ENCODE measurements around the gene CFAP300.

CFAP300 gene

DNA sequence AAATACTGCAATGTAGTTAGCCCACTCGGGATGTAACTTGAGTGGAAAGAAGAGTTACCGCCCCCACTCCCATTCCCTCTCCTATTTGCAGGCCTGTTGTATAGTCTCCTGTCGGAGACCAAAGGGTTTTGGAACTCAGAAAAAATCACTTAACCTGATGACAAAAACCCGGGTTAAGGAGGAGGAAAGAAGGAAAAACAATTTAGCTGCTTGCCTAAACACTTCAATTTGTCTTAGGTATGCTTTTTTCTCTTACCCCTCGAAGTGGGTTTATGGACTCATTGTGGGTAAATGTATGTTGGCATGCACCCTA is 65.2 kb downstream of the CFAP300 start:
- TF ChIP-seq, protein P1, sequence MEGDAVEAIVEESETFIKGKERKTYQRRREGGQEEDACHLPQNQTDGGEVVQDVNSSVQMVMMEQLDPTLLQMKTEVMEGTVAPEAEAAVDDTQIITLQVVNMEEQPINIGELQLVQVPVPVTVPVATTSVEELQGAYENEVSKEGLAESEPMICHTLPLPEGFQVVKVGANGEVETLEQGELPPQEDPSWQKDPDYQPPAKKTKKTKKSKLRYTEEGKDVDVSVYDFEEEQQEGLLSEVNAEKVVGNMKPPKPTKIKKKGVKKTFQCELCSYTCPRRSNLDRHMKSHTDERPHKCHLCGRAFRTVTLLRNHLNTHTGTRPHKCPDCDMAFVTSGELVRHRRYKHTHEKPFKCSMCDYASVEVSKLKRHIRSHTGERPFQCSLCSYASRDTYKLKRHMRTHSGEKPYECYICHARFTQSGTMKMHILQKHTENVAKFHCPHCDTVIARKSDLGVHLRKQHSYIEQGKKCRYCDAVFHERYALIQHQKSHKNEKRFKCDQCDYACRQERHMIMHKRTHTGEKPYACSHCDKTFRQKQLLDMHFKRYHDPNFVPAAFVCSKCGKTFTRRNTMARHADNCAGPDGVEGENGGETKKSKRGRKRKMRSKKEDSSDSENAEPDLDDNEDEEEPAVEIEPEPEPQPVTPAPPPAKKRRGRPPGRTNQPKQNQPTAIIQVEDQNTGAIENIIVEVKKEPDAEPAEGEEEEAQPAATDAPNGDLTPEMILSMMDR (IDR thresholded peaks at IDR 0.05; ENCODE audit: low read length), result no peak
- TF ChIP-seq EZH2 (IDR thresholded peaks at IDR 0.05; ENCODE audit: borderline replicate concordance, low read length), result no peak
- Histone ChIP-seq H3K4me3 (ENCODE audit: low read depth, low read length, poor library complexity, severe bottlenecking) (no peak overlapping the region), H3K4me2 (ENCODE audit: low read length) (no peak overlapping the region), H3F3A (ENCODE audit: insufficient read depth, low read length) (no peaks in the 10 kb centered on the region), H2AFZ (ENCODE audit: low read length) (no peak overlapping the region), H3K9ac (ENCODE audit: low read length) (no peak overlapping the region), H3K79me2 (ENCODE audit: insufficient read depth, low read length) (no peaks in the 10 kb centered on the region), H4K20me1 (ENCODE audit: insufficient read depth, low read length) (no peaks in the 10 kb centered on the region), H3K9me2 (ENCODE audit: low read depth, low read length) (no peaks in the 10 kb centered on the region), H3K4me1 (ENCODE audit: insufficient read depth, low read length, severe bottlenecking) (peaks cover 6% of the 10 kb centered on the region), H3K9me3 (ENCODE audit: low read length) (no peaks in the 10 kb centered on the region), H3K27me3 (ENCODE audit: insufficient read depth, low read length) (no peaks in the 10 kb centered on the region; the same call in 1 of the 2 replicates), H3K27ac (ENCODE audit: low read depth, low read length, poor library complexity, severe bottlenecking) (no peak overlapping the region), H3K36me3 (ENCODE audit: insufficient read depth, low read length) (no peaks in the 10 kb centered on the region)

DNA sequence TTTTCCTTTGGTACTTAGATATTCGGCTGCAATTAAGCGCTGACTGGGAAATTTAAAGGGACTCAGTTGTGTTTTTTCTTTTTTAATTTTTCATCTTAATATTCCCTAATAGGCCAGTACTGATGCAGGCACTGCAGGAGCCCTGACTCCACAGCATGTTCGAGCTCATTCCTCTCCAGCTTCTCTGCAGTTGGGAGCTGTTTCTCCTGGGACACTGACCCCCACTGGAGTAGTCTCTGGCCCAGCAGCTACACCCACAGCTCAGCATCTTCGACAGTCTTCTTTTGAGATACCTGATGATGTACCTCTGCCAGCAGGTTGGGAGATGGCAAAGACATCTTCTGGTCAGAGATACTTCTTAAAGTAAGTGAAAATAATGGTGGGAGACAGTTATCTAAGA is 66.8 kb downstream of the CFAP300 start:
- Histone ChIP-seq H3K4me3 (ENCODE audit: low read depth, low read length, poor library complexity, severe bottlenecking) (no peak overlapping the region), H3K79me2 (ENCODE audit: insufficient read depth, low read length) (no peaks in the 10 kb centered on the region), H3K27ac (ENCODE audit: low read depth, low read length, poor library complexity, severe bottlenecking) (no peak overlapping the region), H3K9me3 (ENCODE audit: low read length) (no peaks in the 10 kb centered on the region), H3K4me2 (ENCODE audit: low read length) (no peak overlapping the region), H4K20me1 (ENCODE audit: insufficient read depth, low read length) (no peaks in the 10 kb centered on the region), H3K36me3 (ENCODE audit: insufficient read depth, low read length) (no peaks in the 10 kb centered on the region), H2AFZ (ENCODE audit: low read length) (no peak overlapping the region), H3K9me2 (ENCODE audit: low read depth, low read length) (no peaks in the 10 kb centered on the region), H3K27me3 (ENCODE audit: insufficient read depth, low read length) (no peaks in the 10 kb centered on the region; the same call in 1 of the 2 replicates), H3K4me1 (ENCODE audit: insufficient read depth, low read length, severe bottlenecking) (peaks cover 6% of the 10 kb centered on the region), H3K9ac (ENCODE audit: low read length) (no peak overlapping the region), H3F3A (ENCODE audit: insufficient read depth, low read length) (no peaks in the 10 kb centered on the region)
- TF ChIP-seq, protein P1 (IDR thresholded peaks at IDR 0.05; ENCODE audit: low read length), result no peak
- TF ChIP-seq EZH2 (IDR thresholded peaks at IDR 0.05; ENCODE audit: borderline replicate concordance, low read length), result no peak

DNA sequence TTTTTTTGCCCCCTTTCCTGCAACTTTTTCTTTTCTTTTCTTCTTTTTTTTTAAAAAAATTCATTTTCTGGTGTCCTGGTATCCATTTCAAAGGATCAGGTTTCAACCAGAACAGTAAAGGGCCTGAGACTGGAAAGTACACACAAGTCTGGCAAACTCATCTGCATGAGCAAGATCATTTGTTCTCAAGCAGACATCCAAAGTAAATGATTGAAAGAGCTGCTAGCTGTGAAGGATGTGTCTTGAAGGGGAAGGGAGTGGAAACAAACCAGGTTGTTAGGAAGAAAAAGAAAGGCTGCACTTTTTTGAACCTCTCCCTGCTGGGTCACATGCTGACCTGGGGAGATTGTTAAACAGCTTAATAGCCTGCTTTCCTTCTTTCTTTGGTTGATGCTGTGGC is 68.3 kb downstream of the CFAP300 start:
- H3K4me2 ChIP-seq (ENCODE audit: low read length), result no peak overlapping the region
- no peaks in the 10 kb centered on the region for H3K9me2 ChIP-seq (ENCODE audit: low read depth, low read length)
- no peaks in the 10 kb centered on the region for H3K9me3 ChIP-seq (ENCODE audit: low read length)
- H3K27ac ChIP-seq (ENCODE audit: low read depth, low read length, poor library complexity, severe bottlenecking), result no peak overlapping the region
- H3K27me3 ChIP-seq (ENCODE audit: insufficient read depth, low read length), result no peaks in the 10 kb centered on the region; the same call in 1 of the 2 replicates
- H3K36me3 ChIP-seq (ENCODE audit: insufficient read depth, low read length), result no peaks in the 10 kb centered on the region
- H3K9ac ChIP-seq (ENCODE audit: low read length), result no peak overlapping the region
- H3K4me3 ChIP-seq (ENCODE audit: low read depth, low read length, poor library complexity, severe bottlenecking), result no peak overlapping the region
- no peaks in the 10 kb centered on the region for H3K79me2 ChIP-seq (ENCODE audit: insufficient read depth, low read length)
- H2AFZ ChIP-seq (ENCODE audit: low read length), result no peak overlapping the region
- H3K4me1 ChIP-seq (ENCODE audit: insufficient read depth, low read length, severe bottlenecking), result peaks cover 6% of the 10 kb centered on the region
- no peaks in the 10 kb centered on the region for H4K20me1 ChIP-seq (ENCODE audit: insufficient read depth, low read length)
- TF ChIP-seq EZH2 (IDR thresholded peaks at IDR 0.05; ENCODE audit: borderline replicate concordance, low read length), result no peak
- TF ChIP-seq, protein P1 (IDR thresholded peaks at IDR 0.05; ENCODE audit: low read length), result no peak
- no peaks in the 10 kb centered on the region for H3F3A ChIP-seq (ENCODE audit: insufficient read depth, low read length)
